GM19193 (cell line): Measurements from ENCODE around the gene ATAD5.

ENCODE experiments used
- POLR2A ChIP-seq: IDR thresholded peaks from 4 replicates; pipeline ENCODE4 v1.6.1; 2011; ENCODE audit not compliant: insufficient read depth, insufficient read length; ENCODE audit errors: extremely low read depth

The ATAD5 gene

GRCh38 chr17:30922235-30923030, 90.7 kb downstream of the ATAD5 start:
- TF ChIP-seq POLR2A: no peak

GRCh38 chr17:30924341-30924740, 92.6 kb downstream of the ATAD5 start:
- no peak for TF ChIP-seq POLR2A

GRCh38 chr17:30926516-30926915, 94.8 kb downstream of the ATAD5 start:
- no peak for TF ChIP-seq POLR2A

- TF ChIP-seq POLR2A: no peak
Observed at GRCh38 chr17:30927756-30928155, 96.0 kb downstream of the ATAD5 start.

- TF ChIP-seq POLR2A: no peak
Observed at GRCh38 chr17:30928584-30928983, 96.8 kb downstream of the ATAD5 start.

- no peak for TF ChIP-seq POLR2A
Observed at GRCh38 chr17:30929081-30929633, 97.4 kb downstream of the ATAD5 start.

GRCh38 chr17:30930495-30930894, 98.7 kb downstream of the ATAD5 start:
- no peak for TF ChIP-seq POLR2A

- TF ChIP-seq POLR2A: no peak
Observed at GRCh38 chr17:30933966-30934365, 102.2 kb downstream of the ATAD5 start.

GRCh38 chr17:30939051-30939689, 107.4 kb downstream of the ATAD5 start:
- TF ChIP-seq POLR2A: no peak

GRCh38 chr17:30942308-30943079, 110.7 kb downstream of the ATAD5 start:
- TF ChIP-seq POLR2A: no peak
